ENCODE data around the gene C16orf82. TPM values are rescaled to one million over a fixed set of nuclear protein-coding genes. Genes with fewer than 3 reads are reported as not detected.

The C16orf82 gene
- total RNA-seq, 1 experiment from 2014 or later = not detected

DNA sequence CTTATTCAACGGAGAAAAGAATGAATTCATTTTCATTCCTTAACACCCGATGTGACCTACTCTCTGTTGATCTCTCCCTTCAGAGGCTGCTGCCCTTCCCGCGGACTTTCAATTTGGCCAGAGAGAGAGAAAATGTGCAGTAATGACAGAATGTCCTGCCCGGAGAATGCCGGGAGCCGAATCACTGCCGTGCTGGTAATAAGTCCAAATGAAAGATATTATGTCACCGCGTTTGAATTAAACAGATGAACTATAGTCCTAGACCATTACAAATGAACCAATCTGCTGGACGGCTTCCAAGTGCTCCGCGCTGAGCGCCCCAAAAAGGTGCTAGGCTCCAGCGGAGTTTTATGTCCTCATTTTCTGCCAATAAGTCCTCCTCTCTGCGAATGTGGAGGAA is 14.7 kb upstream of the C16orf82 start:
- no peak overlapping the region for H4K91ac ChIP-seq (ENCODE audit: insufficient read length, low read depth, low read length)
- no peaks in the 10 kb centered on the region for H4K20me1 ChIP-seq (ENCODE audit: control insufficient read depth, insufficient read depth, insufficient read length)
- H3K23ac ChIP-seq (ENCODE audit: insufficient read length, low read depth, low read length) = no peak overlapping the region
- no peak overlapping the region for H2BK12ac ChIP-seq (ENCODE audit: insufficient read length, low read depth, low read length)
- no peak overlapping the region for H4K5ac ChIP-seq (ENCODE audit: insufficient read length, low read depth, low read length)
- peaks cover 3 to 7% of the 10 kb centered on the region in 2 experiments; a peak in 3 of 4 replicates for H3K4me1 Mint-ChIP-seq
- H3K4me3 Mint-ChIP-seq = no peak overlapping the region
- H3T11ph ChIP-seq (ENCODE audit: low read length) = no peak overlapping the region
- WGBS (ENCODE audit: extremely low coverage, insufficient read length, low lambda C conversion rate) = no CpG with 5 or more reads among the region's 16 CpGs
- no peaks in the 10 kb centered on the region for H3K4me1 ChIP-seq (ENCODE audit: insufficient read depth, low read length)
- no peak overlapping the region for H3K27ac Mint-ChIP-seq
- no peaks in the 10 kb centered on the region for H3K79me2 ChIP-seq (ENCODE audit: insufficient read depth, low read length)
- H3K4me2 ChIP-seq (ENCODE audit: insufficient read depth, insufficient read length, low read length) = no peak overlapping the region
- H2AK5ac ChIP-seq (ENCODE audit: insufficient read length, low read length) = no peak overlapping the region
- H4K8ac ChIP-seq (replicated peaks; ENCODE audit: insufficient read length, low read depth, low read length) = no peak overlapping the region
- no peak overlapping the region for H2AFZ ChIP-seq (ENCODE audit: low read length)
- H3K27ac ChIP-seq (ENCODE audit: insufficient read length, low read depth, low read length) = no peak overlapping the region
- no peaks in the 10 kb centered on the region for H3K9me3 Mint-ChIP-seq
- no peaks in the 10 kb centered on the region for H3K9me3 ChIP-seq (ENCODE audit: control insufficient read depth, low read depth, low read length)
- no peaks in the 10 kb centered on the region for H3K36me3 Mint-ChIP-seq (ENCODE audit: insufficient read depth in 1 of 3, low read depth in 3 of 3)
- H2BK15ac ChIP-seq (ENCODE audit: low read depth, low read length) = no peak overlapping the region
- no peaks in the 10 kb centered on the region for H3K79me1 ChIP-seq (ENCODE audit: insufficient read depth, low read depth, low read length, poor library complexity, severe bottlenecking)
- no peak overlapping the region for H2BK20ac ChIP-seq (ENCODE audit: low read depth, low read length, poor library complexity, severe bottlenecking)
- no peaks in the 10 kb centered on the region for H3K27me3 ChIP-seq (ENCODE audit: insufficient read depth, low read length)
- H2BK5ac ChIP-seq (ENCODE audit: insufficient read length, low read length) = no peak overlapping the region
- no peak overlapping the region for H3K18ac ChIP-seq (ENCODE audit: insufficient read length, low read depth, low read length)
- H3K14ac ChIP-seq (ENCODE audit: insufficient read depth, low read length) = no peak overlapping the region
- H3K23me2 ChIP-seq (ENCODE audit: insufficient read length, low read depth, low read length, poor library complexity, severe bottlenecking) = no peaks in the 10 kb centered on the region
- H3K4ac ChIP-seq (ENCODE audit: low read depth, low read length) = no peak overlapping the region
- no peak for DNase-seq
- TF ChIP-seq, protein P1, sequence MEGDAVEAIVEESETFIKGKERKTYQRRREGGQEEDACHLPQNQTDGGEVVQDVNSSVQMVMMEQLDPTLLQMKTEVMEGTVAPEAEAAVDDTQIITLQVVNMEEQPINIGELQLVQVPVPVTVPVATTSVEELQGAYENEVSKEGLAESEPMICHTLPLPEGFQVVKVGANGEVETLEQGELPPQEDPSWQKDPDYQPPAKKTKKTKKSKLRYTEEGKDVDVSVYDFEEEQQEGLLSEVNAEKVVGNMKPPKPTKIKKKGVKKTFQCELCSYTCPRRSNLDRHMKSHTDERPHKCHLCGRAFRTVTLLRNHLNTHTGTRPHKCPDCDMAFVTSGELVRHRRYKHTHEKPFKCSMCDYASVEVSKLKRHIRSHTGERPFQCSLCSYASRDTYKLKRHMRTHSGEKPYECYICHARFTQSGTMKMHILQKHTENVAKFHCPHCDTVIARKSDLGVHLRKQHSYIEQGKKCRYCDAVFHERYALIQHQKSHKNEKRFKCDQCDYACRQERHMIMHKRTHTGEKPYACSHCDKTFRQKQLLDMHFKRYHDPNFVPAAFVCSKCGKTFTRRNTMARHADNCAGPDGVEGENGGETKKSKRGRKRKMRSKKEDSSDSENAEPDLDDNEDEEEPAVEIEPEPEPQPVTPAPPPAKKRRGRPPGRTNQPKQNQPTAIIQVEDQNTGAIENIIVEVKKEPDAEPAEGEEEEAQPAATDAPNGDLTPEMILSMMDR (conservative IDR thresholded peaks at IDR 0.05) = no peak
- H3K9ac ChIP-seq (ENCODE audit: extremely low read depth, insufficient read length, low read length) = no peak overlapping the region
- no peak overlapping the region for H3K56ac ChIP-seq (ENCODE audit: insufficient read length, low read depth, low read length)
- no peak overlapping the region for H2BK120ac ChIP-seq (ENCODE audit: low read depth, low read length, poor library complexity, severe bottlenecking)
- H3K27me3 Mint-ChIP-seq (ENCODE audit: low read depth) = peaks cover 2% of the 10 kb centered on the region
